MCF 10A (cell line): Measurements from ENCODE around the gene PRR22. TPM values are rescaled to one million over a fixed set of nuclear protein-coding genes. Genes with fewer than 3 reads are reported as not detected.

Experiments used
- BruUV-seq: library from RNA; stranded (reverse); fragments of 400-500 nt; replicated peaks from 2 replicates; lab custom pipeline; 2021; lab: Mats Ljungman, UMichigan
- CTCF ChIA-PET: fragments of 300-600 bp; sonication (Branson Sonifier 250); formaldehyde crosslinking; extraction: SDS; loops from one replicate; lab custom pipeline; 2021; ENCODE audit warnings: antibody characterized with exemption, inconsistent platforms; lab: Yijun Ruan, JAX
- POLR2A ChIA-PET: fragments of 300-600, 350-650 bp; sonication (Branson Sonifier 250); formaldehyde crosslinking; extraction: SDS; loops from one replicate; lab custom pipeline; 2020; ENCODE audit warnings: antibody characterized with exemption, inconsistent platforms; lab: Yijun Ruan, JAX
- DNase-seq: peaks from one replicate; pipeline ENCODE4 v3.0.0-alpha.2; 2018; ENCODE audit not compliant: unreplicated experiment
- H3K27ac Mint-ChIP-seq: one replicate; pipeline ENCODE4 v1.8.0; 2022; ENCODE audit warnings: mild to moderate bottlenecking, low read depth, mixed read lengths; ENCODE audit not compliant: unreplicated experiment
- H3K27me3 Mint-ChIP-seq: one replicate; pipeline ENCODE4 v1.8.0; 2022; ENCODE audit warnings: mixed read lengths; ENCODE audit not compliant: insufficient read depth, unreplicated experiment
- H3K36me3 Mint-ChIP-seq: one replicate; pipeline ENCODE4 v1.8.0; 2022; ENCODE audit warnings: mild to moderate bottlenecking, moderate library complexity, mixed read lengths; ENCODE audit not compliant: insufficient read depth, unreplicated experiment
- H3K4me1 Mint-ChIP-seq: one replicate; pipeline ENCODE4 v1.8.0; 2022; ENCODE audit warnings: mixed read lengths; ENCODE audit not compliant: insufficient read depth, unreplicated experiment
- H3K4me3 Mint-ChIP-seq: one replicate; pipeline ENCODE4 v1.8.0; 2022; ENCODE audit warnings: mild to moderate bottlenecking, moderate library complexity, mixed read lengths; ENCODE audit not compliant: unreplicated experiment
- H3K9me3 Mint-ChIP-seq: one replicate; pipeline ENCODE4 v1.8.0; 2022; ENCODE audit warnings: mixed read lengths; ENCODE audit not compliant: unreplicated experiment
- CTCF ChIP-seq: fragments of 200-600 bp; IDR thresholded peaks from one replicate; pipeline ENCODE4 v1.8.0; 2022; ENCODE audit warnings: antibody characterized with exemption, mild to moderate bottlenecking; ENCODE audit not compliant: unreplicated experiment
- intact Hi-C: fragments of 100-400 bp; cut with micrococcal nuclease; formaldehyde crosslinking; loops from 2 replicates; pipeline ENCODE4 v1.14.1; 2022
- total RNA-seq: library from RNA; stranded (reverse); gene quantifications from 2 replicates; pipeline ENCODE4 v1.2.3, GENCODE V29; 2022

Gene PRR22
- total RNA-seq, 1 experiment from 2014 or later: 9.4 TPM

GRCh38 chr19:5823579-5824281, 39.2 kb upstream of the PRR22 start:
- Mint-ChIP-seq H3K4me1 (peaks cover 13% of the 10 kb centered on the region), H3K36me3 (no peaks in the 10 kb centered on the region), H3K9me3 (no peaks in the 10 kb centered on the region), H3K27me3 (peaks cover 9% of the 10 kb centered on the region), H3K4me3 (no peak overlapping the region), H3K27ac (no peak overlapping the region)
- peak; percentile 46 for TF ChIP-seq CTCF
- intact Hi-C loops: loop anchor here (1.0 kb wide), 1 partner anchor 19 kb away; no protein-coding TSS in a partner anchor
- no TSS peak for BruUV-seq
- DNase-seq: peak; percentile 72
- ChIA-PET POLR2A (interaction anchor here (0.7 kb wide), 2 partner anchors 18 to 40 kb away, joined by 3 read pairs; no protein-coding TSS in a partner anchor), CTCF (interaction anchor here (0.6 to 5.6 kb wide), 6 partner anchors 16 to 135 kb away, joined by 3 to 45 read pairs (median 4); partner anchors contain the start of gene NRTN)

GRCh38 chr19:5822181-5822844, 37.8 kb upstream of the PRR22 start:
- intact Hi-C loops: no loop called here
- CTCF ChIA-PET: interaction anchor here (0.7 to 5.6 kb wide), 4 partner anchors 10 to 1674 kb away, joined by 3 to 45 read pairs (median 5); partner anchors contain the start of gene NRTN
- H3K36me3 Mint-ChIP-seq: no peaks in the 10 kb centered on the region

GRCh38 chr19:5821521-5822180, 37.1 kb upstream of the PRR22 start:
- H3K4me3 Mint-ChIP-seq: no peak overlapping the region
- DNase-seq: no peak
- TF ChIP-seq CTCF: no peak
- peaks cover 7% of the 10 kb centered on the region for H3K4me1 Mint-ChIP-seq
- no peak overlapping the region for H3K27ac Mint-ChIP-seq
- H3K27me3 Mint-ChIP-seq: peaks cover 29% of the 10 kb centered on the region
- CTCF ChIA-PET: interaction anchor here (5.6 kb wide), 1 partner anchor 18 kb away, joined by 45 read pairs; the partner anchor contains the start of gene NRTN
- intact Hi-C loops: no loop called here
- BruUV-seq: no TSS peak
- POLR2A ChIA-PET: interaction anchor here (0.7 kb wide), 1 partner anchor 17 kb away, joined by 3 read pairs; no protein-coding TSS in a partner anchor
- no peaks in the 10 kb centered on the region for H3K36me3 Mint-ChIP-seq
- no peaks in the 10 kb centered on the region for H3K9me3 Mint-ChIP-seq

More at GRCh38 chr19:5822181-5822844, 37.8 kb upstream of the PRR22 start:
- TF ChIP-seq CTCF: no peak
- no peak overlapping the region for H3K4me3 Mint-ChIP-seq
- DNase-seq: no peak
- H3K27me3 Mint-ChIP-seq: peaks cover 22% of the 10 kb centered on the region
- BruUV-seq: no TSS peak
- no peak overlapping the region for H3K27ac Mint-ChIP-seq
- H3K9me3 Mint-ChIP-seq: no peaks in the 10 kb centered on the region
- POLR2A ChIA-PET: interaction anchor here (0.7 kb wide), 1 partner anchor 18 kb away, joined by 3 read pairs; no protein-coding TSS in a partner anchor
- H3K4me1 Mint-ChIP-seq: peaks cover 12% of the 10 kb centered on the region
